ENCODE measurements around the gene SOAT2.

- TF ChIP-seq CTCF (conservative IDR thresholded peaks at IDR 0.05 in 1 of 2, IDR thresholded peaks at IDR 0.05 in 1 of 2; ENCODE audit: low read depth in 1 of 2, low read length in 2 of 2) (no peak), EZH2 (IDR thresholded peaks at IDR 0.05; ENCODE audit: low read length, missing control alignments) (no peak)
Measured at GRCh38 chr12:53143355-53143754, 40.1 kb downstream of the SOAT2 start.
